ENCODE data around the gene TMED7. TPM values are rescaled to one million over a fixed set of nuclear protein-coding genes. Genes with fewer than 3 reads are reported as not detected.
A peak's percentile ranks its signal among the peaks of the same experiment; 100 is the strongest.

Gene TMED7
- total RNA-seq, 1 donor from 2014 or later: 121 TPM

DNA sequence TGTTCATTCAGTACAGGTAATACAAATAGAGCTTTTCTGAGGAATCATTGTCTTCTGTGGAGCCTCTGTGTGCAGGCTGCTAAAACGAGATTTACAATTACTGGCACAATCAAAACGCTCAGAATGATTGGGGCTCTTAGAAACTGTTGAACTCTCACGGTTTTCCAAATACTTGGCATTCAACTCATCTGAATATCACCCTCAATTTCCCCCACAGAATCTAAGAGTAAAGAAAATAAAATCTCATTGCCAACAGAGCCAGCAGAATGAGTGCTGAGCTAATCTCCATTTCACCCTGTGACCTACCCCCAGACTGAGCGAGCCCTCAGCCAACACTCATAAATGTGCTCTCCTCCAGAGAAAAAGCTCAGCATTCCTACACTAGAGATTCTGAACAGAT, 35.3 kb upstream of the TMED7 start:
- TF ChIP-seq, protein P1, sequence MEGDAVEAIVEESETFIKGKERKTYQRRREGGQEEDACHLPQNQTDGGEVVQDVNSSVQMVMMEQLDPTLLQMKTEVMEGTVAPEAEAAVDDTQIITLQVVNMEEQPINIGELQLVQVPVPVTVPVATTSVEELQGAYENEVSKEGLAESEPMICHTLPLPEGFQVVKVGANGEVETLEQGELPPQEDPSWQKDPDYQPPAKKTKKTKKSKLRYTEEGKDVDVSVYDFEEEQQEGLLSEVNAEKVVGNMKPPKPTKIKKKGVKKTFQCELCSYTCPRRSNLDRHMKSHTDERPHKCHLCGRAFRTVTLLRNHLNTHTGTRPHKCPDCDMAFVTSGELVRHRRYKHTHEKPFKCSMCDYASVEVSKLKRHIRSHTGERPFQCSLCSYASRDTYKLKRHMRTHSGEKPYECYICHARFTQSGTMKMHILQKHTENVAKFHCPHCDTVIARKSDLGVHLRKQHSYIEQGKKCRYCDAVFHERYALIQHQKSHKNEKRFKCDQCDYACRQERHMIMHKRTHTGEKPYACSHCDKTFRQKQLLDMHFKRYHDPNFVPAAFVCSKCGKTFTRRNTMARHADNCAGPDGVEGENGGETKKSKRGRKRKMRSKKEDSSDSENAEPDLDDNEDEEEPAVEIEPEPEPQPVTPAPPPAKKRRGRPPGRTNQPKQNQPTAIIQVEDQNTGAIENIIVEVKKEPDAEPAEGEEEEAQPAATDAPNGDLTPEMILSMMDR (IDR thresholded peaks at IDR 0.05; ENCODE audit: insufficient read depth, low read length, poor library complexity, severe bottlenecking): no peak
- H3K36me3 ChIP-seq (ENCODE audit: control insufficient read depth, insufficient read depth, low read length): no peaks in the 10 kb centered on the region
- DNase-seq (ENCODE audit: low read depth): no peak

DNA sequence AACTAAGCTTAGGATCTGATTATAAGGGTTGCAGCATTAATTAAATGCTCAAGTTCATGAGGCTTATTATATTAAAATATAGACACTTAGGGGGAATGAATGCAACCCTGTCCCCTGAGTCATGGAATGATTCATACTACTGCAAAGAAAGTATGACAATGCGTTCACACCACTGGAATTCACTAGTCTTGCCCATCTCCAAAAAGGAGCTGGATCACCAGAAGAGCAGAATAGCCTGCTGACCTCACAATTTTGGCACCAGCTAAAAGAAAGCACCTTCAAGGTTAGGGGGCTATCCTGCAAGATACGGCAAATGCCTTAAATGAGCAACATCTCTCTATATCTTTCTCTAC, 32.0 kb upstream of the TMED7 start:
- Histone ChIP-seq H3K4me3 (ENCODE audit: low read depth, low read length) (no peak overlapping the region), H3K36me3 (ENCODE audit: control insufficient read depth, insufficient read depth, low read length) (no peaks in the 10 kb centered on the region), H3K27me3 (ENCODE audit: control insufficient read depth, insufficient read depth, low read length) (no peaks in the 10 kb centered on the region)
- TF ChIP-seq, protein P1 (IDR thresholded peaks at IDR 0.05; ENCODE audit: insufficient read depth, low read length, poor library complexity, severe bottlenecking): no peak
- peak; percentile 44 for DNase-seq (ENCODE audit: low read depth)

More for the DNA sequence above, 35.3 kb upstream of the TMED7 start:
- H3K27me3 ChIP-seq (ENCODE audit: control insufficient read depth, insufficient read depth, low read length): no peaks in the 10 kb centered on the region
- H3K4me3 ChIP-seq (ENCODE audit: low read depth, low read length): no peak overlapping the region

DNA sequence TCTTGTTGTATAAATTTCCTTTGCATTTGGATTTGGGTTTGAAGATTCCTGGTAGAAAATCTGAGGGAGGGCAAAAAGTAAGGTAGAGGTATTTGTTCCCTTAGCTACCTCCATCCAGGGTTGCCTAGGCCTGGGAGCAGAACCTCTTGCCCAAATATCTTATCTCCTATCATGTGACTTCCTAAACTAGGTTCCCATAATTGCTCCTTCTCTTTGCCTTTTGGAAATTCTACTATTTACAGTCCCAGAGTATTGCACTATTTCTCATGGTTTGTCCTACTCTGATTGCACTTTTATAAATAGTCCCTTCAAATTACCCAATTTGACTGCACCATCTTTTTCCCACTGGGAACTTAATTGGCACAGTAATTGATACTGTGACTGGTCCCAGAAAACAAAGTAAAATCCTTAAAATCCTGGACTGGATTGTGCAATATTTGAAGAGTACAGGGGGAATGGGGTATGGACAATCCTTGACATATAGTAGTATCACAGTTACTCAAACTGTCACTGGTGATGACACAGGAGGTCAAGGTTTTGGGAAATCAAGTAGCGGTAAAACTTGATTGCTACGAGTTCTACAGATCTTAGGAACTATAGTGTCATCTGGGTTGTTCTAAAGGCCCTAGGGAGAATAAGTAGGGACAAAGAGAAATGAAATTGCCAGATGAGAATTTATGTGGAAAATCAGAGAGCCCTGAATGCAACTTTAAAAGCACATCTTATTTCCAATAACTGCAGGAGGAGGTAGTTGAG, 31.5 kb upstream of the TMED7 start:
- TF ChIP-seq, protein P1 (IDR thresholded peaks at IDR 0.05; ENCODE audit: insufficient read depth, low read length, poor library complexity, severe bottlenecking): no peak
- Histone ChIP-seq H3K4me3 (ENCODE audit: low read depth, low read length) (no peak overlapping the region), H3K27me3 (ENCODE audit: control insufficient read depth, insufficient read depth, low read length) (no peaks in the 10 kb centered on the region), H3K36me3 (ENCODE audit: control insufficient read depth, insufficient read depth, low read length) (no peaks in the 10 kb centered on the region)
- DNase-seq (ENCODE audit: low read depth): no peak

DNA sequence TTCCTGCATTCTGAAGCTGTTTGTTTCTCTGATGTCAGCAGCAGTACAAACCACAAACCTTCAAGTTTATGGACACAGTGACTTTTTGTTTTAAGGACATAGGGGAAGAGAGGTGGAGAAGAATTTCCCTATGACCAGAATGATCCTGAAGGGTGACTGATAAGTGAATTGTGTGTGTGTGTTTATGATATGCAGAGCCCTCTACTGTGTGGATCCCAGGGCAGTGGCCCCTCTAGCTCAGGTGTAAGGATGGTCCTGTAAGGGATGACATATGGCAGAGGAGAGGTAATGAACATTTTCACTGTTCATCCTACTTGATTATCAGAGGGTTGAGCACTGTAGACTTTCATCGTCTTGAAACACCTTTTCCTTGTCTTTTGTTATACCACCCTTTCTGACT, 30.6 kb upstream of the TMED7 start:
- TF ChIP-seq, protein P1 (IDR thresholded peaks at IDR 0.05; ENCODE audit: insufficient read depth, low read length, poor library complexity, severe bottlenecking): no peak
- H3K4me3 ChIP-seq (ENCODE audit: low read depth, low read length): no peak overlapping the region
- H3K36me3 ChIP-seq (ENCODE audit: control insufficient read depth, insufficient read depth, low read length): no peaks in the 10 kb centered on the region
- no peaks in the 10 kb centered on the region for H3K27me3 ChIP-seq (ENCODE audit: control insufficient read depth, insufficient read depth, low read length)
- no peak for DNase-seq (ENCODE audit: low read depth)

DNA sequence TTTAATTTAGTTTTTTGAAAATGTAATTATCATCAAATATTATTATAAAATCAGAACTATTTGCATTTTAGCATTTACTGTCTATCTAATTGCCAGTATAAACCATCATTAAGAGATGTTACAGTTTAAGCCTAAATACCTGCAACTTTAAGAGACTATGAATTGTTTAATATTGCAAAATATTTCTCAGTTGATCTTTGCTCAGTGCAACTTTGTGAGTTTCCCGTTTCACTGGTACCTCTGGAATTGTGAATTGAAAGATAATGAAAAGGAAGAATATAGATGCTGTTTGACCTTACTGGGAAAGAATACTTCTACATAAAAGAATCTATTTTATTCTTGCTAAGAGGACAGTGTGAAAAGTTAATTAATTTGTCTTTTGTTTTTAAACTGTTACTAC, 30.2 kb upstream of the TMED7 start:
- Histone ChIP-seq H3K36me3 (ENCODE audit: control insufficient read depth, insufficient read depth, low read length) (no peaks in the 10 kb centered on the region), H3K27me3 (ENCODE audit: control insufficient read depth, insufficient read depth, low read length) (no peaks in the 10 kb centered on the region), H3K4me3 (ENCODE audit: low read depth, low read length) (no peak overlapping the region)
- DNase-seq (ENCODE audit: low read depth): no peak
- TF ChIP-seq, protein P1 (IDR thresholded peaks at IDR 0.05; ENCODE audit: insufficient read depth, low read length, poor library complexity, severe bottlenecking): no peak

DNA sequence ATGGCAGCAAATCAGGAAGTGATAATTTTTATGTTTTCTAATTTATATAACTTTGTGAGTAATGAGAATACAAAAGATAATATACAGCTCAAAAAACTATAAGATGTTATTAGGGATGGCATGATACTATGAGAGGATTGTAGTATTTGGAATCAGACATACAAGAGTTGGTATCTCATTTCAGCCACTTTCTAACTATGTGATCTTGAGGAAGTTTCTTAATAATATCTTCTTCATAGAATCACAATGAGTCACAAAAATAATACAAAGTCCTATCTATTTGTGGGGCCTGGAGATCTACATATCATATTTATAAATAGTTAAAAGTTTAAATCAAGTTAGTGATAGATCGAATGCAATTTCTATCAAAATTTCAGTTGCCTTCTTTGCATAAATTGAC, 23.7 kb upstream of the TMED7 start:
- no peaks in the 10 kb centered on the region for H3K27me3 ChIP-seq (ENCODE audit: control insufficient read depth, insufficient read depth, low read length)
- TF ChIP-seq, protein P1 (IDR thresholded peaks at IDR 0.05; ENCODE audit: insufficient read depth, low read length, poor library complexity, severe bottlenecking): no peak
- no peak for DNase-seq (ENCODE audit: low read depth)

More for the DNA sequence above, 23.7 kb upstream of the TMED7 start:
- Histone ChIP-seq H3K4me3 (ENCODE audit: low read depth, low read length) (no peak overlapping the region), H3K36me3 (ENCODE audit: control insufficient read depth, insufficient read depth, low read length) (no peaks in the 10 kb centered on the region)

All from kidney epithelial cell (primary cell).